ENCODE results near the gene KANK2. TPM values are rescaled to one million over a fixed set of nuclear protein-coding genes. Genes with fewer than 3 reads are reported as not detected.

Gene KANK2
- total RNA-seq, 1 experiment from 2014 or later, result 85.8 TPM

- Histone ChIP-seq H3K27ac (ENCODE audit: low read depth, low read length, poor library complexity, severe bottlenecking) (no peak overlapping the region), H3K9me3 (ENCODE audit: low read depth, low read length, poor library complexity, severe bottlenecking) (no peaks in the 10 kb centered on the region), H3K27me3 (replicated peaks; ENCODE audit: insufficient read depth, low read depth, low read length, poor library complexity) (no peaks in the 10 kb centered on the region), H3K4me1 (ENCODE audit: insufficient read depth, low read length, poor library complexity, severe bottlenecking) (no peaks in the 10 kb centered on the region), H3K4me3 (ENCODE audit: low read depth, low read length, poor library complexity, severe bottlenecking) (no peak overlapping the region), H3K36me3 (ENCODE audit: insufficient read depth, low read length, poor library complexity, severe bottlenecking) (no peaks in the 10 kb centered on the region)
- CTCF ChIA-PET, result no interaction called here
- DNase-seq (ENCODE audit: low spot score), result no peak
- intact Hi-C loops (cut with micrococcal nuclease; ENCODE audit: unreplicated experiment), result no loop called here
- TF ChIP-seq EZH2 (IDR thresholded peaks at IDR 0.05; ENCODE audit: borderline replicate concordance, low read depth, low read length, poor library complexity, severe bottlenecking) (no peak), CTCF (conservative IDR thresholded peaks at IDR 0.05; ENCODE audit: low read depth, low read length) (no peak; the same call in 1 of the 2 replicates)
- POLR2A ChIA-PET (ENCODE audit: low non-redundant PET), result no interaction called here
- no TSS peak for BruUV-seq (replicated peaks)
Measured at GRCh38 chr19:11234486-11235075, 37.2 kb upstream of the KANK2 start.

GRCh38 chr19:11233073-11233472 lies 35.7 kb upstream of the KANK2 start:
- POLR2A ChIA-PET (ENCODE audit: low non-redundant PET), result no interaction called here
- Histone ChIP-seq H3K27me3 (replicated peaks; ENCODE audit: insufficient read depth, low read depth, low read length, poor library complexity) (no peaks in the 10 kb centered on the region), H3K9me3 (ENCODE audit: low read depth, low read length, poor library complexity, severe bottlenecking) (no peaks in the 10 kb centered on the region), H3K36me3 (ENCODE audit: insufficient read depth, low read length, poor library complexity, severe bottlenecking) (no peaks in the 10 kb centered on the region), H3K4me1 (ENCODE audit: insufficient read depth, low read length, poor library complexity, severe bottlenecking) (no peaks in the 10 kb centered on the region), H3K4me3 (ENCODE audit: low read depth, low read length, poor library complexity, severe bottlenecking) (no peak overlapping the region), H3K27ac (ENCODE audit: low read depth, low read length, poor library complexity, severe bottlenecking) (no peak overlapping the region)
- intact Hi-C loops (cut with micrococcal nuclease; ENCODE audit: unreplicated experiment), result no loop called here
- no peak for DNase-seq (ENCODE audit: low spot score)
- CTCF ChIA-PET, result no interaction called here
- BruUV-seq (replicated peaks), result no TSS peak
- TF ChIP-seq EZH2 (IDR thresholded peaks at IDR 0.05; ENCODE audit: borderline replicate concordance, low read depth, low read length, poor library complexity, severe bottlenecking) (no peak), CTCF (conservative IDR thresholded peaks at IDR 0.05; ENCODE audit: low read depth, low read length) (no peak)

- DNase-seq (ENCODE audit: low spot score), result no peak
- H3K4me1 ChIP-seq (ENCODE audit: insufficient read depth, low read length, poor library complexity, severe bottlenecking), result no peaks in the 10 kb centered on the region
- H3K9me3 ChIP-seq (ENCODE audit: low read depth, low read length, poor library complexity, severe bottlenecking), result no peaks in the 10 kb centered on the region
- intact Hi-C loops (cut with micrococcal nuclease; ENCODE audit: unreplicated experiment), result no loop called here
- no peak overlapping the region for H3K4me3 ChIP-seq (ENCODE audit: low read depth, low read length, poor library complexity, severe bottlenecking)
- no peaks in the 10 kb centered on the region for H3K36me3 ChIP-seq (ENCODE audit: insufficient read depth, low read length, poor library complexity, severe bottlenecking)
- BruUV-seq (replicated peaks), result no TSS peak
- H3K27ac ChIP-seq (ENCODE audit: low read depth, low read length, poor library complexity, severe bottlenecking), result no peak overlapping the region
- H3K27me3 ChIP-seq (replicated peaks; ENCODE audit: insufficient read depth, low read depth, low read length, poor library complexity), result no peaks in the 10 kb centered on the region
- ChIA-PET CTCF (no interaction called here), POLR2A (ENCODE audit: low non-redundant PET) (no interaction called here)
- TF ChIP-seq EZH2 (IDR thresholded peaks at IDR 0.05; ENCODE audit: borderline replicate concordance, low read depth, low read length, poor library complexity, severe bottlenecking), result no peak
- TF ChIP-seq CTCF (conservative IDR thresholded peaks at IDR 0.05; ENCODE audit: low read depth, low read length), result no peak
Measured at GRCh38 chr19:11232555-11232954, 35.2 kb upstream of the KANK2 start.

All from A673 (cell line).